IMR-90 (cell line): ENCODE measurements around the gene AKNA. TPM values are rescaled to one million over a fixed set of nuclear protein-coding genes. Genes with fewer than 3 reads are reported as not detected.

Experiments
- ATAC-seq: fragments of 200-7000 bp; cut with Tn5 transposase; 2 replicates; pipeline ENCODE4 v1.9.1; 2020; ENCODE audit warnings: low read depth, mild to moderate bottlenecking, moderate library complexity
- BruUV-seq: library from RNA; stranded (reverse); fragments of 400-500 nt; replicated peaks from 2 replicates; lab custom pipeline; 2021; lab: Mats Ljungman, UMichigan
- CTCF ChIA-PET: fragments of 300-600 bp; formaldehyde crosslinking; extraction: SDS; loops from one replicate; lab custom pipeline; 2021; ENCODE audit warnings: antibody characterized with exemption; lab: Yijun Ruan, JAX
- POLR2A ChIA-PET: fragments of 300-600 bp; sonication (Branson Sonifier 250); formaldehyde crosslinking; loops from one replicate; lab custom pipeline; 2022; ENCODE audit warnings: antibody characterized with exemption; ENCODE audit not compliant: unreplicated experiment; lab: Charles Lee
- DNase-seq: peaks from one replicate; pipeline ENCODE4 v3.0.0; 2013
- H2AFZ ChIP-seq: replicated peaks from 2 replicates; pipeline ENCODE3; 2013; ENCODE audit warnings: low read length, mild to moderate bottlenecking; ENCODE audit not compliant: poor library complexity
- H2AK5ac ChIP-seq: 2 replicates; pipeline ENCODE4 v1.6.1; 2013; ENCODE audit warnings: low read depth, low read length, inconsistent platforms
- H2AK9ac ChIP-seq: replicated peaks from 2 replicates; pipeline ENCODE3; 2013; ENCODE audit warnings: mild to moderate bottlenecking, low read depth, low read length, moderate library complexity; ENCODE audit not compliant: poor library complexity
- H2BK120ac ChIP-seq: 2 replicates; pipeline ENCODE4 v1.6.1; 2013; ENCODE audit warnings: low read depth, low read length, inconsistent platforms
- H2BK15ac ChIP-seq: 3 replicates; pipeline ENCODE4 v1.6.1; 2013; ENCODE audit warnings: low read depth, low read length, inconsistent platforms
- H2BK20ac ChIP-seq: 2 replicates; pipeline ENCODE4 v1.6.1; 2013; ENCODE audit warnings: low read depth, mild to moderate bottlenecking, inconsistent platforms, low read length, moderate library complexity
- H2BK5ac ChIP-seq: 2 replicates; pipeline ENCODE4 v1.6.1; 2013; ENCODE audit warnings: mild to moderate bottlenecking, low read depth, low read length, inconsistent platforms; ENCODE audit not compliant: poor library complexity, severe bottlenecking
- H3K14ac ChIP-seq: replicated peaks from 2 replicates; pipeline ENCODE4 v1.6.1; 2013; ENCODE audit warnings: low read depth, low read length, inconsistent platforms
- H3K18ac ChIP-seq: 2 replicates; pipeline ENCODE4 v1.6.1; 2013; ENCODE audit warnings: low read depth, low read length, control low read depth
- H3K23ac ChIP-seq: 2 replicates; pipeline ENCODE4 v1.6.1; 2013; ENCODE audit warnings: low read depth, low read length, inconsistent platforms
- H3K27ac ChIP-seq: 2 replicates; pipeline ENCODE4 v1.5.1; 2013; ENCODE audit warnings: mild to moderate bottlenecking, control low read depth, low read length; ENCODE audit not compliant: insufficient read depth
- H3K27me3 ChIP-seq: 2 replicates; pipeline ENCODE4 v1.6.1; 2013; ENCODE audit warnings: low read length; ENCODE audit not compliant: control insufficient read depth, insufficient read depth
- H3K36me3 ChIP-seq: 2 replicates; pipeline ENCODE4 v1.6.1; 2013; ENCODE audit warnings: low read length, mixed read lengths; ENCODE audit not compliant: control insufficient read depth, insufficient read depth
- H3K4ac ChIP-seq: 2 replicates; pipeline ENCODE4 v1.6.1; 2013; ENCODE audit warnings: low read depth, low read length, inconsistent platforms
- H3K4me1 ChIP-seq: 2 replicates; pipeline ENCODE4 v1.6.1; 2013; ENCODE audit warnings: low read length, mixed read lengths; ENCODE audit not compliant: control insufficient read depth, insufficient read depth
- H3K4me2 ChIP-seq: 2 replicates; pipeline ENCODE4 v1.6.1; 2013; ENCODE audit warnings: low read depth, mild to moderate bottlenecking, control low read depth, low read length, moderate library complexity
- H3K4me3 ChIP-seq: 2 replicates; pipeline ENCODE4 v1.5.1; 2013; ENCODE audit warnings: low read depth, mild to moderate bottlenecking, control low read depth, low read length, moderate library complexity; ENCODE audit not compliant: insufficient read depth
- H3K56ac ChIP-seq: 2 replicates; pipeline ENCODE4 v1.6.1; 2013; ENCODE audit warnings: low read length, inconsistent platforms; ENCODE audit not compliant: insufficient read depth; ENCODE audit errors: extremely low read depth
- H3K79me1 ChIP-seq, 2 experiments: 2 replicates each; pipeline ENCODE4 v1.6.1; 2013; ENCODE audit warnings: low read length in 2 of 2, inconsistent platforms in 1 of 2, low read depth in 1 of 2
- H3K9ac ChIP-seq: 2 replicates; pipeline ENCODE4 v1.6.1; 2013; ENCODE audit warnings: low read depth, low read length, control low read depth
- H3K9me1 ChIP-seq: 2 replicates; pipeline ENCODE4 v1.6.1; 2013; ENCODE audit warnings: low read length, inconsistent platforms; ENCODE audit not compliant: insufficient read depth
- H3K9me3 ChIP-seq: 2 replicates; pipeline ENCODE4 v1.6.1; 2013; ENCODE audit warnings: low read length; ENCODE audit not compliant: control insufficient read depth, insufficient read depth
- H4K20me1 ChIP-seq: 2 replicates; pipeline ENCODE4 v1.6.1; 2013; ENCODE audit warnings: low read length, inconsistent platforms; ENCODE audit not compliant: insufficient read depth
- H4K5ac ChIP-seq: 2 replicates; pipeline ENCODE4 v1.6.1; 2013; ENCODE audit warnings: mild to moderate bottlenecking, low read depth, low read length, control low read depth
- H4K8ac ChIP-seq, 2 experiments: 2 replicates each; pipeline ENCODE4 v1.6.1; 2013; ENCODE audit warnings: low read depth in 2 of 2, low read length in 2 of 2, control low read depth in 1 of 2, inconsistent platforms in 1 of 2
- H4K91ac ChIP-seq: 2 replicates; pipeline ENCODE4 v1.6.1; 2013; ENCODE audit warnings: low read depth, low read length, inconsistent platforms; ENCODE audit not compliant: insufficient read depth
- CEBPB ChIP-seq: IDR thresholded peaks from 2 replicates; pipeline ENCODE4 v1.6.1; 2012; ENCODE audit warnings: low read depth, low read length, improper control_type of control experiment
- ELK1 ChIP-seq: fragments of 150-350 bp; IDR thresholded peaks from 2 replicates; pipeline ENCODE4 v1.6.1; 2016; ENCODE audit warnings: low read depth, mild to moderate bottlenecking, low read length, moderate library complexity, borderline replicate concordance
- FOS ChIP-seq: fragments of 150-350 bp; IDR thresholded peaks from 2 replicates; pipeline ENCODE4 v1.6.1; 2016; ENCODE audit warnings: low read depth, low read length
- MAZ ChIP-seq: IDR thresholded peaks from 2 replicates; pipeline ENCODE4 v1.6.1; 2012; ENCODE audit warnings: low read depth, mild to moderate bottlenecking, low read length, improper control_type of control experiment, moderate library complexity, borderline replicate concordance
- NFE2L2 ChIP-seq: fragments of 150-350 bp; IDR thresholded peaks from 2 replicates; pipeline ENCODE4 v1.6.1; 2016; ENCODE audit warnings: low read depth, mild to moderate bottlenecking, low read length
- POLR2A ChIP-seq: IDR thresholded peaks from 2 replicates; pipeline ENCODE4 v1.6.1; 2012; ENCODE audit warnings: mild to moderate bottlenecking, low read depth, low read length
- RAD21 ChIP-seq: IDR thresholded peaks from 2 replicates; pipeline ENCODE4 v1.6.1; 2012; ENCODE audit warnings: low read length, improper control_type of control experiment
- RFX5 ChIP-seq: IDR thresholded peaks from 2 replicates; pipeline ENCODE4 v1.8.0; 2012; ENCODE audit warnings: low read depth, mild to moderate bottlenecking, low read length, moderate library complexity
- SMC3 ChIP-seq: fragments of 150-350 bp; IDR thresholded peaks from 2 replicates; pipeline ENCODE4 v1.6.1; 2016; ENCODE audit warnings: low read depth, mild to moderate bottlenecking, antibody characterized with exemption, low read length, moderate library complexity
- USF2 ChIP-seq: fragments of 150-350 bp; IDR thresholded peaks from 2 replicates; pipeline ENCODE4 v1.6.1; 2017; ENCODE audit warnings: mild to moderate bottlenecking, antibody characterized with exemption, low read length, low read depth
- WGBS, 2 experiments: methylation state at CpG; one replicate each; pipeline versions ENCODE4 v1.1.5 to v1.1.7; 2013; ENCODE audit warnings: missing lambda C conversion rate in 2 of 2; ENCODE audit not compliant: insufficient read length in 1 of 2; ENCODE audit errors: extremely low coverage in 2 of 2; 5-methylcytosine and 5-hydroxymethylcytosine counted together
- dilution Hi-C: fragments of 300-500 bp; cut with HindIII; formaldehyde crosslinking; loops from one replicate; pipeline ENCODE4 v1.14.3; 2018; ENCODE audit warnings: low sequenced_read_pairs; ENCODE audit not compliant: unreplicated experiment
- in situ Hi-C: fragments of 300-500 bp; cut with MboI; formaldehyde crosslinking; loops from 3 replicates; pipeline ENCODE4 v1.14.3; 2019; ENCODE audit warnings: low sequenced_read_pairs, inconsistent platforms, mixed read lengths
- intact Hi-C: fragments of 100-400 bp; cut with micrococcal nuclease; formaldehyde crosslinking; loops from 2 replicates; pipeline ENCODE4 v1.10.0; 2022
- polyA plus RNA-seq, 3 experiments: library from polyadenylated mRNA; depleted of rRNA; stranded (reverse); fragments of >200 nt; gene quantifications; 2 replicates each; pipeline ENCODE4 v1.2.3, GENCODE V29; 2012; ENCODE audit warnings: low replicate concordance in 1 of 3
- total RNA-seq: library from RNA; depleted of rRNA; stranded (reverse); fragments of >200 nt; gene quantifications from 2 replicates; pipeline ENCODE4 v1.2.3, GENCODE V29; 2012

Gene AKNA
- total and polyA plus RNA-seq, 2 of the 4 experiments (the other 2 are of a cell fraction) = 2.7 to 7.3 TPM

GRCh38 chr9:114403153-114403756 lies 15.5 kb upstream of the AKNA start:
- no peak overlapping the region for H3K4me3 ChIP-seq
- H2AK9ac ChIP-seq = no peak overlapping the region
- H3K14ac ChIP-seq = no peak overlapping the region
- H3K9me1 ChIP-seq = no peaks in the 10 kb centered on the region
- no peak for TF ChIP-seq CEBPB
- no peak for TF ChIP-seq USF2
- TF ChIP-seq RAD21 = no peak
- no peak for TF ChIP-seq POLR2A
- no peak for TF ChIP-seq RFX5
- no peak for TF ChIP-seq MAZ
- TF ChIP-seq FOS = no peak
- no peak for TF ChIP-seq NFE2L2
- TF ChIP-seq ELK1 = no peak
- no peak for TF ChIP-seq SMC3
- H2AK5ac ChIP-seq = no peak overlapping the region
- H3K4me1 ChIP-seq = no peaks in the 10 kb centered on the region
- H3K36me3 ChIP-seq = no peaks in the 10 kb centered on the region
- no peak for DNase-seq
- no peak overlapping the region for H2BK5ac ChIP-seq
- POLR2A ChIA-PET = interaction anchor here (0.9 kb wide), 1 partner anchor 15 kb away, joined by 3 read pairs; no protein-coding TSS in a partner anchor
- H2BK120ac ChIP-seq = no peak overlapping the region
- H2BK20ac ChIP-seq = no peak overlapping the region
- no peaks in the 10 kb centered on the region for H3K79me1 ChIP-seq
- no peak overlapping the region for H3K4me2 ChIP-seq
- H3K9ac ChIP-seq = no peak overlapping the region
- no peak overlapping the region for H3K18ac ChIP-seq
- H4K20me1 ChIP-seq = no peaks in the 10 kb centered on the region
- H4K91ac ChIP-seq = no peak overlapping the region
- H4K8ac ChIP-seq = no peak overlapping the region
- H3K9me3 ChIP-seq = no peaks in the 10 kb centered on the region
- WGBS, 2 experiments = 88% methylated on average over 9 of the region's 16 CpGs; no CpG with 5 or more reads in 1 of the 2 experiments
- intact Hi-C loops (loop anchor here (10.0 kb wide), 1 partner anchor 502 kb away; no protein-coding TSS in a partner anchor), in situ Hi-C loops (loop anchor here (10.0 kb wide), 2 partner anchors 332 to 502 kb away; no protein-coding TSS in a partner anchor), dilution Hi-C loops (no loop called here)
- no TSS peak for BruUV-seq
- ATAC-seq = no peak
- H3K27ac ChIP-seq = no peak overlapping the region
- H3K4ac ChIP-seq = peak overlapping the region; percentile 24
- H2AFZ ChIP-seq = no peak overlapping the region
- H2BK15ac ChIP-seq = no peak overlapping the region
- H3K56ac ChIP-seq = no peak overlapping the region
- H3K23ac ChIP-seq = no peak overlapping the region
- CTCF ChIA-PET = interaction anchor here (1.2 kb wide), 1 partner anchor 250 kb away, joined by 5 read pairs; no protein-coding TSS in a partner anchor
- no peak overlapping the region for H4K5ac ChIP-seq
- H3K27me3 ChIP-seq = 0 out of 2 replicates have a peak, but pooled peaks cover 3% of the 10 kb centered on the region
